NB4 (cell line): Measurements from ENCODE around the gene ARHGDIB.

Experiments used
- MYC ChIP-seq: IDR thresholded peaks from 2 replicates; pipeline ENCODE4 v1.6.1; 2011; ENCODE audit warnings: low read depth, low read length
- POLR2A ChIP-seq: IDR thresholded peaks from 2 replicates; pipeline ENCODE4 v1.6.1; 2011; ENCODE audit warnings: mild to moderate bottlenecking; ENCODE audit not compliant: insufficient read length; ENCODE audit errors: extremely low read depth
- TF ChIP-seq, protein P1 (sequence below): IDR thresholded peaks from one replicate; pipeline ENCODE4 v1.5.1; 2012; ENCODE audit warnings: low read depth, low read length

DNA sequence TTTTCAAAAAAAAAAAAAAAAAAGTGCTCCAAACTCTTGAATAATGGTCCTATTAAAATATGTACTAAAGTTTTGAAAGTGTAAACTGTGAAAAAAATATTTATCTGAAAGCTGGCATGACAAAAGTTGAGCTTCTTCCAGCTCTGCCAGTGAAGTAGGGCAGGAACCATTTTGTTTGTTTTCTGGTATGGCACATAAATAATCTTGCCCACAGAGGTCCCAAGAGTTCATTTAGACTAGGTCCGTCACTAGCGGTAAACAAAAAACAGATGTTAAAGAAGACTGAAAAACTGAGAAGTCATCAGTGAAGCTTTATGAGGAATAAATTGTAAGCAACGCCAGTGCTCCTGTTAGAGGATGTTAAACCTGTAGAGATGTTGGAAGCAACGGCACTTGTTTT lies 30.0 kb downstream of the ARHGDIB start:
- TF ChIP-seq, protein P1, sequence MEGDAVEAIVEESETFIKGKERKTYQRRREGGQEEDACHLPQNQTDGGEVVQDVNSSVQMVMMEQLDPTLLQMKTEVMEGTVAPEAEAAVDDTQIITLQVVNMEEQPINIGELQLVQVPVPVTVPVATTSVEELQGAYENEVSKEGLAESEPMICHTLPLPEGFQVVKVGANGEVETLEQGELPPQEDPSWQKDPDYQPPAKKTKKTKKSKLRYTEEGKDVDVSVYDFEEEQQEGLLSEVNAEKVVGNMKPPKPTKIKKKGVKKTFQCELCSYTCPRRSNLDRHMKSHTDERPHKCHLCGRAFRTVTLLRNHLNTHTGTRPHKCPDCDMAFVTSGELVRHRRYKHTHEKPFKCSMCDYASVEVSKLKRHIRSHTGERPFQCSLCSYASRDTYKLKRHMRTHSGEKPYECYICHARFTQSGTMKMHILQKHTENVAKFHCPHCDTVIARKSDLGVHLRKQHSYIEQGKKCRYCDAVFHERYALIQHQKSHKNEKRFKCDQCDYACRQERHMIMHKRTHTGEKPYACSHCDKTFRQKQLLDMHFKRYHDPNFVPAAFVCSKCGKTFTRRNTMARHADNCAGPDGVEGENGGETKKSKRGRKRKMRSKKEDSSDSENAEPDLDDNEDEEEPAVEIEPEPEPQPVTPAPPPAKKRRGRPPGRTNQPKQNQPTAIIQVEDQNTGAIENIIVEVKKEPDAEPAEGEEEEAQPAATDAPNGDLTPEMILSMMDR = no peak
- no peak for TF ChIP-seq POLR2A
- no peak for TF ChIP-seq MYC
